Endothelial cell of umbilical vein (primary cell): Measurements from ENCODE around the gene FBP2. TPM values are rescaled to one million over a fixed set of nuclear protein-coding genes. Genes with fewer than 3 reads are reported as not detected.

Source experiments
- BruUV-seq: library from RNA; stranded (reverse); fragments of 400-500 nt; replicated peaks from 2 replicates; lab custom pipeline; 2021; lab: Mats Ljungman, UMichigan
- CTCF ChIA-PET: fragments of 300-600, 350-600 bp; sonication (Branson Sonifier 250); formaldehyde crosslinking; loops from one replicate; lab custom pipeline; 2021; ENCODE audit warnings: antibody characterized with exemption, inconsistent platforms; lab: Charles Lee
- POLR2A ChIA-PET: fragments of 300-600, 350-600 bp; sonication (Branson Sonifier 250); formaldehyde crosslinking; loops from one replicate; lab custom pipeline; 2021; ENCODE audit warnings: antibody characterized with exemption, inconsistent platforms; lab: Charles Lee
- DNase-seq: peaks from one replicate; pipeline ENCODE4 v3.0.0-alpha.2; 2011; ENCODE audit warnings: low read depth, low spot score
- FAIRE-seq: peaks from 2 replicates; lab custom pipeline; 2011; peaks lifted over from hg19 to GRCh38; lab: Jason Lieb, UNC
- H2AFZ ChIP-seq: 2 replicates; pipeline ENCODE4 v1.6.0; 2012; ENCODE audit warnings: low read depth, low read length, control low read depth, inconsistent platforms
- H3K27ac ChIP-seq: 2 replicates; pipeline ENCODE4 v1.5.1; 2011; ENCODE audit warnings: low read depth, mild to moderate bottlenecking, control low read depth, low read length, moderate library complexity; ENCODE audit not compliant: insufficient read depth
- H3K27me3 ChIP-seq, 2 experiments: 2 replicates each; pipeline versions ENCODE4 v1.6.0 to v1.6.1; 2011; ENCODE audit warnings: low read length in 2 of 2, mixed read lengths in 1 of 2; ENCODE audit not compliant: control insufficient read depth in 2 of 2, insufficient read depth in 2 of 2
- H3K36me3 ChIP-seq, 2 experiments: 2 replicates in 1 of 2; 3 replicates in 1 of 2; pipeline ENCODE4 v1.5.1; 2011; ENCODE audit warnings: low read length in 2 of 2, mild to moderate bottlenecking in 1 of 2, moderate library complexity in 1 of 2; ENCODE audit not compliant: control insufficient read depth in 2 of 2, insufficient read depth in 2 of 2; ENCODE audit errors: extremely low read depth in 1 of 2
- H3K4me1 ChIP-seq: 3 replicates; pipeline ENCODE4 v1.5.1; 2011; ENCODE audit warnings: mild to moderate bottlenecking, low read length; ENCODE audit not compliant: control insufficient read depth, insufficient read depth; ENCODE audit errors: extremely low read depth
- H3K4me2 ChIP-seq: 2 replicates; pipeline ENCODE4 v1.6.1; 2011; ENCODE audit warnings: low read length, control low read depth, mixed read lengths; ENCODE audit not compliant: insufficient read depth
- H3K4me3 ChIP-seq, 3 experiments: fragments of 200-600 bp in 1 of 3; sonication (generic), shearing (Covaris generic) in 1 of 3; replicated peaks in 1 of 3; 2 replicates each; pipeline ENCODE4 v1.5.1; 2011 to 2016; ENCODE audit warnings: control low read depth in 3 of 3, low read length in 3 of 3, mild to moderate bottlenecking in 2 of 3, inconsistent platforms in 1 of 3, low read depth in 1 of 3, moderate library complexity in 1 of 3; ENCODE audit not compliant: insufficient read depth in 1 of 3
- H3K79me2 ChIP-seq: 2 replicates; pipeline ENCODE4 v1.6.0; 2012; ENCODE audit warnings: low read length, inconsistent platforms; ENCODE audit not compliant: control insufficient read depth, insufficient read depth
- H3K9ac ChIP-seq: replicated peaks from 2 replicates; pipeline ENCODE3; 2011; ENCODE audit warnings: low read length, control low read depth; ENCODE audit not compliant: insufficient read depth; ENCODE audit errors: extremely low read depth
- H3K9me1 ChIP-seq: replicated peaks from 3 replicates; pipeline ENCODE4 v1.6.0; 2011; ENCODE audit warnings: mild to moderate bottlenecking, low read length; ENCODE audit not compliant: control insufficient read depth, insufficient read depth; ENCODE audit errors: extremely low read depth
- H3K9me3 ChIP-seq: replicated peaks from 2 replicates; pipeline ENCODE4 v1.5.1; 2012; ENCODE audit warnings: low read length, inconsistent platforms; ENCODE audit not compliant: control insufficient read depth, insufficient read depth
- H4K20me1 ChIP-seq: replicated peaks from 2 replicates; pipeline ENCODE3; 2011; ENCODE audit warnings: mild to moderate bottlenecking, low read length; ENCODE audit not compliant: control insufficient read depth, insufficient read depth; ENCODE audit errors: extremely low read depth
- EZH2 ChIP-seq: IDR thresholded peaks from 2 replicates; pipeline ENCODE4 v1.6.1; 2012; ENCODE audit warnings: borderline replicate concordance, low read depth, mild to moderate bottlenecking, moderate library complexity, low read length, inconsistent platforms; ENCODE audit not compliant: severe bottlenecking
- FOS ChIP-seq: IDR thresholded peaks from 2 replicates; pipeline ENCODE4 v1.6.1; 2011; ENCODE audit warnings: mild to moderate bottlenecking, low read length, moderate library complexity, borderline replicate concordance; ENCODE audit not compliant: insufficient read depth
- GATA2 ChIP-seq: IDR thresholded peaks from 2 replicates; pipeline ENCODE4 v1.7.0; 2011; ENCODE audit warnings: low read depth, mild to moderate bottlenecking, moderate library complexity, mixed read lengths, low read length; ENCODE audit not compliant: insufficient read length, insufficient read depth
- JUN ChIP-seq: IDR thresholded peaks from 2 replicates; pipeline ENCODE4 v1.6.1; 2011; ENCODE audit warnings: borderline replicate concordance, low read depth; ENCODE audit not compliant: insufficient read length, insufficient read depth
- MYC ChIP-seq: IDR thresholded peaks from one replicate; pipeline ENCODE4 v1.6.1; 2011; ENCODE audit warnings: mild to moderate bottlenecking, low read depth, low read length
- POLR2A ChIP-seq: IDR thresholded peaks from 2 replicates; pipeline ENCODE4 v1.6.1; 2012; ENCODE audit warnings: low read depth, mild to moderate bottlenecking, control low read depth, low read length
- POLR2AphosphoS5 ChIP-seq: IDR thresholded peaks from 2 replicates; pipeline ENCODE4 v1.6.1; 2012; ENCODE audit warnings: low read depth, mild to moderate bottlenecking, control low read depth, low read length, moderate library complexity; ENCODE audit not compliant: insufficient read depth
- dilution Hi-C: fragments of 300-500 bp; cut with MboI; formaldehyde crosslinking; loops from one replicate; pipeline ENCODE4 v1.15.0; 2019; ENCODE audit warnings: low sequenced_read_pairs; ENCODE audit not compliant: extremely low pct_ligation_motif_present
- intact Hi-C: fragments of 100-400 bp; cut with micrococcal nuclease; formaldehyde crosslinking; loops from one replicate; pipeline ENCODE4 v1.10.0; 2022
- polyA plus RNA-seq, 4 experiments: library from polyadenylated mRNA; depleted of rRNA in 3 of 4; stranded (reverse) in 3 of 4; unstranded in 1 of 4; fragments of >200 nt; gene quantifications; 2 replicates each; pipeline versions ENCODE4 v1.2.1 to v1.2.3, GENCODE V29; 2011 to 2012; ENCODE audit warnings: missing spikeins in 1 of 4
- total RNA-seq: library from RNA; stranded (reverse); gene quantifications from 2 replicates; pipeline ENCODE4 v1.2.3, GENCODE V29; 2021
- TF ChIP-seq, protein P1 (sequence below): IDR thresholded peaks from 2 replicates; pipeline ENCODE4 v1.6.1; 2011; ENCODE audit not compliant: insufficient read depth, insufficient read length
- TF ChIP-seq, protein P2 (sequence below), 2 donors: IDR thresholded peaks; 1 replicate in 1 of 2; 2 replicates in 1 of 2; pipeline ENCODE4 v1.5.1; 2011; ENCODE audit warnings: low read length in 2 of 2, mild to moderate bottlenecking in 2 of 2, moderate library complexity in 2 of 2, control low read depth in 1 of 2, inconsistent platforms in 1 of 2, low read depth in 1 of 2; ENCODE audit not compliant: insufficient read depth in 1 of 2; ENCODE audit errors: extremely low read depth in 1 of 2

FBP2 gene
- total and polyA plus RNA-seq, 2 donors (not counting 3 experiments of a cell fraction or from before 2014, with no cell fraction given), result not detected

DNA sequence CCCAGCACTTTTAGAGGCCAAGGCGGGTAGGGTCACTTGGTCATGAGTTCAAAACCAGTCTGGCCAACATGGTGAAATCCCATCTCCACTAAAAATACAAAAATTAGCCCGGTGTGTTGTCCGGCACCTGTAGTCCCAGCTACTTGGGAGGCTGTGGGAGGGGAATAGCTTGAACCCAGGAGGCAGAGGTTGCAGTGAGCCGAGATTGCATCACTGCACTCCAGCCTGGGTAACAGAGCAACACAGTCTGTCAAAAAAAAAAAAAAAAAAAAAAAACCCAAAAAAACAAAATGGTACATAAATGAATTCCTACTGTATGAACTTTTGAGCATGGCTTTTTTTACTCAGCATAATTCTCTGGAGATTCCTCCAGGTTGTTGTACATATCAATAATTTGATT lies 76.4 kb downstream of the FBP2 start:
- ChIA-PET POLR2A (no interaction called here), CTCF (no interaction called here)
- H3K9ac ChIP-seq, result no peak overlapping the region
- no peaks in the 10 kb centered on the region for H3K27me3 ChIP-seq
- H3K9me3 ChIP-seq, result no peaks in the 10 kb centered on the region
- H3K79me2 ChIP-seq, result no peaks in the 10 kb centered on the region
- H3K4me3 ChIP-seq, result no peak overlapping the region
- H3K27ac ChIP-seq, result no peak overlapping the region
- H3K4me1 ChIP-seq, result no peaks in the 10 kb centered on the region
- no TSS peak for BruUV-seq
- no peak overlapping the region for H3K4me2 ChIP-seq
- FAIRE-seq (no peak), DNase-seq (no peak)
- no peaks in the 10 kb centered on the region for H3K36me3 ChIP-seq
- TF ChIP-seq FOS, result no peak
- no peak for TF ChIP-seq MYC
- TF ChIP-seq, protein P1, sequence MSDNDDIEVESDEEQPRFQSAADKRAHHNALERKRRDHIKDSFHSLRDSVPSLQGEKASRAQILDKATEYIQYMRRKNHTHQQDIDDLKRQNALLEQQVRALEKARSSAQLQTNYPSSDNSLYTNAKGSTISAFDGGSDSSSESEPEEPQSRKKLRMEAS, result no peak
- TF ChIP-seq POLR2A, result no peak
- TF ChIP-seq EZH2, result no peak
- TF ChIP-seq, protein P2, sequence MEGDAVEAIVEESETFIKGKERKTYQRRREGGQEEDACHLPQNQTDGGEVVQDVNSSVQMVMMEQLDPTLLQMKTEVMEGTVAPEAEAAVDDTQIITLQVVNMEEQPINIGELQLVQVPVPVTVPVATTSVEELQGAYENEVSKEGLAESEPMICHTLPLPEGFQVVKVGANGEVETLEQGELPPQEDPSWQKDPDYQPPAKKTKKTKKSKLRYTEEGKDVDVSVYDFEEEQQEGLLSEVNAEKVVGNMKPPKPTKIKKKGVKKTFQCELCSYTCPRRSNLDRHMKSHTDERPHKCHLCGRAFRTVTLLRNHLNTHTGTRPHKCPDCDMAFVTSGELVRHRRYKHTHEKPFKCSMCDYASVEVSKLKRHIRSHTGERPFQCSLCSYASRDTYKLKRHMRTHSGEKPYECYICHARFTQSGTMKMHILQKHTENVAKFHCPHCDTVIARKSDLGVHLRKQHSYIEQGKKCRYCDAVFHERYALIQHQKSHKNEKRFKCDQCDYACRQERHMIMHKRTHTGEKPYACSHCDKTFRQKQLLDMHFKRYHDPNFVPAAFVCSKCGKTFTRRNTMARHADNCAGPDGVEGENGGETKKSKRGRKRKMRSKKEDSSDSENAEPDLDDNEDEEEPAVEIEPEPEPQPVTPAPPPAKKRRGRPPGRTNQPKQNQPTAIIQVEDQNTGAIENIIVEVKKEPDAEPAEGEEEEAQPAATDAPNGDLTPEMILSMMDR (IDR thresholded peaks at IDR 0.05; ENCODE audit: extremely low read depth in 1 of 2, insufficient read depth in 1 of 2, low read depth in 1 of 2, low read length in 2 of 2), result no peak
- TF ChIP-seq GATA2, result no peak
- TF ChIP-seq JUN, result no peak
- TF ChIP-seq POLR2AphosphoS5, result no peak
- H4K20me1 ChIP-seq, result no peaks in the 10 kb centered on the region
- H2AFZ ChIP-seq, result no peak overlapping the region
- intact Hi-C loops (no loop called here), dilution Hi-C loops (no loop called here)
- H3K9me1 ChIP-seq, result no peaks in the 10 kb centered on the region
